K562 (cell line): ENCODE measurements around the gene ISG20. TPM values are rescaled to one million over a fixed set of nuclear protein-coding genes. Genes with fewer than 3 reads are reported as not detected.

Experiments used
- ATAC-seq: fragments of 200-7000 bp; cut with Tn5 transposase; 3 replicates; pipeline ENCODE4 v1.9.1; 2020; ENCODE audit warnings: moderate library complexity
- BruUV-seq: library from RNA; stranded (reverse); fragments of 400-500 nt; replicated peaks from 2 replicates; lab custom pipeline; 2021; lab: Mats Ljungman, UMichigan
- CTCF ChIA-PET: fragments of 300-600 bp; formaldehyde crosslinking; extraction: SDS; loops from one replicate; lab custom pipeline; 2021; ENCODE audit warnings: low intra/inter-chr PET ratio; lab: Yijun Ruan, JAX
- POLR2A ChIA-PET: fragments of 300-600, 350-650 bp; sonication (Branson Sonifier 250); formaldehyde crosslinking; extraction: SDS; loops from one replicate; lab custom pipeline; 2021; ENCODE audit warnings: antibody characterized with exemption, inconsistent platforms; lab: Yijun Ruan, JAX
- DNase-seq, 4 experiments: peaks; one replicate each; pipeline versions ENCODE4 v3.0.0 to v3.0.0-alpha.2; 2011 to 2018; ENCODE audit warnings: low spot score in 3 of 4, mixed read lengths in 3 of 4; ENCODE audit errors: extremely low read depth in 1 of 4
- FAIRE-seq: peaks from 2 replicates; lab custom pipeline; 2011; peaks lifted over from hg19 to GRCh38; lab: Jason Lieb, UNC
- H2AFZ ChIP-seq: 2 replicates; pipeline ENCODE4 v1.6.0; 2011; ENCODE audit warnings: low read depth, low read length, control low read depth, inconsistent platforms
- H3K27ac ChIP-seq: fragments of 200-600 bp; 3 replicates; pipeline ENCODE4 v1.8.0; 2011; ENCODE audit warnings: low read depth, mild to moderate bottlenecking, control low read depth, inconsistent platforms, low read length, moderate library complexity, mixed read lengths; ENCODE audit errors: extremely low read depth
- H3K27me3 ChIP-seq, 2 experiments: fragments of 300-600 bp in 1 of 2; 2 replicates in 1 of 2; 3 replicates in 1 of 2; pipeline versions ENCODE4 v1.6.0 to v1.8.0; 2011; ENCODE audit warnings: inconsistent platforms in 2 of 2, low read length in 2 of 2, mild to moderate bottlenecking in 1 of 2, mixed read lengths in 1 of 2, moderate library complexity in 1 of 2; ENCODE audit not compliant: control insufficient read depth in 2 of 2, insufficient read depth in 2 of 2
- H3K36me3 ChIP-seq: fragments of 300-600 bp; 3 replicates; pipeline ENCODE4 v1.8.0; 2011; ENCODE audit warnings: mild to moderate bottlenecking, low read length, inconsistent platforms; ENCODE audit not compliant: control insufficient read depth, insufficient read depth
- H3K4me1 ChIP-seq, 2 experiments: fragments of 200-600 bp in 1 of 2; replicated peaks in 1 of 2; 2 replicates in 1 of 2; 3 replicates in 1 of 2; pipeline versions ENCODE4 v1.5.1 to v1.8.0; 2011; ENCODE audit warnings: inconsistent platforms in 2 of 2, low read length in 2 of 2, mild to moderate bottlenecking in 1 of 2, mixed read lengths in 1 of 2, moderate library complexity in 1 of 2; ENCODE audit not compliant: control insufficient read depth in 2 of 2, insufficient read depth in 2 of 2
- H3K4me2 ChIP-seq: 2 replicates; pipeline ENCODE4 v1.6.1; 2011; ENCODE audit warnings: low read length, control low read depth, inconsistent platforms, mixed read lengths; ENCODE audit not compliant: insufficient read depth
- H3K4me3 ChIP-seq: fragments of 200-600 bp; sonication (generic), shearing (Covaris generic); 2 replicates; pipeline ENCODE4 v1.5.1; 2016; ENCODE audit warnings: control low read depth, inconsistent platforms
- H3K79me2 ChIP-seq: fragments of 200-600 bp; 3 replicates; pipeline ENCODE4 v1.8.0; 2011; ENCODE audit warnings: low read length, inconsistent platforms; ENCODE audit not compliant: control insufficient read depth, insufficient read depth
- H3K9ac ChIP-seq, 2 experiments: 2 replicates each; pipeline versions ENCODE4 v1.6.0 to v1.6.1; 2011; ENCODE audit warnings: low read depth in 2 of 2, low read length in 2 of 2, control low read depth in 1 of 2, inconsistent platforms in 1 of 2, mild to moderate bottlenecking in 1 of 2, mixed read lengths in 1 of 2; ENCODE audit not compliant: insufficient read depth in 1 of 2
- H3K9me1 ChIP-seq: one replicate; pipeline ENCODE4 v1.6.0; 2011; ENCODE audit warnings: inconsistent platforms, mild to moderate bottlenecking, low read length, moderate library complexity; ENCODE audit not compliant: control insufficient read depth, insufficient read depth
- H3K9me3 ChIP-seq: replicated peaks from 2 replicates; pipeline ENCODE4 v1.5.1; 2011; ENCODE audit warnings: low read depth, low read length, inconsistent platforms; ENCODE audit not compliant: control insufficient read depth, insufficient read depth
- H4K20me1 ChIP-seq: replicated peaks from 2 replicates; pipeline ENCODE4 v1.6.1; 2011; ENCODE audit warnings: low read length, inconsistent platforms, mixed read lengths; ENCODE audit not compliant: control insufficient read depth, insufficient read depth
- FOXJ3 ChIP-seq: sonication (generic); formaldehyde crosslinking; IDR thresholded peaks from 2 replicates; pipeline ENCODE4 v1.4.0; 2020; ENCODE audit warnings: mild to moderate bottlenecking, missing genetic modification reagents
- HIVEP1 ChIP-seq: fragments of 250-450 bp; sonication (Bioruptor Pico); IDR thresholded peaks from 2 replicates; pipeline ENCODE4 v1.4.0; 2020; ENCODE audit warnings: mild to moderate bottlenecking
- NFXL1 ChIP-seq: fragments of 450-650 bp; formaldehyde crosslinking; IDR thresholded peaks from 2 replicates; pipeline ENCODE4 v1.4.0; 2021; ENCODE audit warnings: mild to moderate bottlenecking
- RBM25 ChIP-seq: fragments of 200-400 bp; formaldehyde crosslinking; IDR thresholded peaks from 2 replicates; pipeline ENCODE4 v1.6.1; 2018; ENCODE audit warnings: low read length, low read depth, moderate library complexity; ENCODE audit not compliant: severe bottlenecking
- ZNF146 ChIP-seq: IDR thresholded peaks from one replicate; pipeline ENCODE4 v1.6.1; 2018; ENCODE audit warnings: missing compliant biosample characterization; ENCODE audit not compliant: unreplicated experiment
- in situ Hi-C: fragments of 300-500 bp; cut with MboI; formaldehyde crosslinking; loops from 4 replicates; pipeline ENCODE4 v1.15.0; 2018; ENCODE audit warnings: inconsistent platforms, mixed read lengths
- intact Hi-C: fragments of 100-400 bp; cut with micrococcal nuclease; formaldehyde crosslinking; loops from 2 replicates; pipeline ENCODE4 v1.14.2; 2022
- polyA plus RNA-seq, 8 experiments: library from polyadenylated mRNA; depleted of rRNA in 4 of 8; stranded (reverse) in 5 of 8; unstranded in 3 of 8; fragments of >200 nt; fragmentation: Nextera tagmentation in 2 of 8; fragmentation: Illumina TruSeq in 1 of 8; extraction: Ambion mirVana in 2 of 8; extraction: Trizol in 1 of 8; gene quantifications; 2 replicates each; pipeline versions ENCODE4 v1.2.1 to v1.2.3, GENCODE V29; 2011 to 2014; ENCODE audit warnings: inconsistent platforms in 1 of 8, missing spikeins in 1 of 8
- total RNA-seq, 7 experiments: library from RNA; depleted of rRNA in 6 of 7; stranded (reverse); fragments of >200 nt in 6 of 7; fragmentation: Illumina TruSeq in 2 of 7; extraction: Trizol in 2 of 7; gene quantifications; 2 replicates each; pipeline versions ENCODE4 v1.2.1 to v1.2.3, GENCODE V29; 2011 to 2021; ENCODE audit warnings: low replicate concordance in 1 of 7
- TF ChIP-seq, protein P1 (sequence below): fragments of 450-650 bp; IDR thresholded peaks from 2 replicates; pipeline ENCODE4 v1.6.1; 2016

ISG20 gene
- total and polyA plus RNA-seq, 9 of the 15 experiments (the other 6 are each of a cell fraction or from before 2014, with no cell fraction given) = 0.06 to 2.1 (median 1.00) TPM

DNA sequence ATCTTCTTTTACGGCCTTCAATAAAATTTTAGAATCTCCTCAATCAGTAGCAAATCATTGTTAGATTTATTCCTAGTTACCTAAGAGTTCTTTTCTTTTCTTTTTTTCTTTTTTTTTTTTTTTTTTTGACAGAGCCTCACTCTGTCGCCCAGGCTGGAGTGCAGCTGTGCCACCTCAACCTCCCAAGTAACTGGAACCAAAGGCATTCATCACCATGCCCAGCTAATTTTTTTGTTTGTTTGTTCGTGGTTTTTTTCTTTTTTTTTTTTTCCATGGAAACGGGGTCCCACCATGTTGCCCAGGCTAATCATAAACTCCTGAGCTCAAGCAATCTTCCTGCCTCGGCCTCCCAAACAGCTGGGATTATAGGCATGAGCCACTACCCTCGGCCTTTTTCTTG lies 48.1 kb upstream of the ISG20 start (continued):
- TF ChIP-seq, protein P1, sequence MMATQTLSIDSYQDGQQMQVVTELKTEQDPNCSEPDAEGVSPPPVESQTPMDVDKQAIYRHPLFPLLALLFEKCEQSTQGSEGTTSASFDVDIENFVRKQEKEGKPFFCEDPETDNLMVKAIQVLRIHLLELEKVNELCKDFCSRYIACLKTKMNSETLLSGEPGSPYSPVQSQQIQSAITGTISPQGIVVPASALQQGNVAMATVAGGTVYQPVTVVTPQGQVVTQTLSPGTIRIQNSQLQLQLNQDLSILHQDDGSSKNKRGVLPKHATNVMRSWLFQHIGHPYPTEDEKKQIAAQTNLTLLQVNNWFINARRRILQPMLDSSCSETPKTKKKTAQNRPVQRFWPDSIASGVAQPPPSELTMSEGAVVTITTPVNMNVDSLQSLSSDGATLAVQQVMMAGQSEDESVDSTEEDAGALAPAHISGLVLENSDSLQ = no peak
- TF ChIP-seq NFXL1 (CRISPR knock-in tag) (no peak), HIVEP1 (CRISPR knock-in tag) (no peak)

GRCh38 chr15:88591384-88591783 lies 47.4 kb upstream of the ISG20 start:
- DNase-seq (no peak), ATAC-seq (no peak), FAIRE-seq (no peak)
- Histone ChIP-seq H3K9ac (no peak overlapping the region), H3K9me1 (no peaks in the 10 kb centered on the region), H3K4me1 (no peaks in the 10 kb centered on the region), H3K4me2 (no peak overlapping the region), H3K27ac (no peak overlapping the region), H4K20me1 (no peaks in the 10 kb centered on the region), H3K79me2 (no peaks in the 10 kb centered on the region), H3K36me3 (no peaks in the 10 kb centered on the region), H3K9me3 (no peaks in the 10 kb centered on the region), H2AFZ (no peak overlapping the region), H3K27me3 (peaks cover 4 to 9% of the 10 kb centered on the region in 2 experiments; a peak in 4 of 5 replicates), H3K4me3 (no peak overlapping the region)
- TF ChIP-seq RBM25 (peak; percentile 55), FOXJ3 (CRISPR knock-in tag) (no peak), ZNF146 (peak; percentile 51)
- POLR2A ChIA-PET = no interaction called here
- CTCF ChIA-PET = no interaction called here
- no TSS peak for BruUV-seq
- intact Hi-C loops (no loop called here), in situ Hi-C loops (no loop called here)
